ENCODE measurements around the gene COPS2. TPM values are rescaled to one million over a fixed set of nuclear protein-coding genes. Genes with fewer than 3 reads are reported as not detected.
A peak's percentile ranks its signal among the peaks of the same experiment; 100 is the strongest.

Gene COPS2
- total and polyA plus RNA-seq, 2 of the 13 experiments (the other 11 are each of a cell fraction or from before 2014, with no cell fraction given), result 37.8 to 66.3 TPM

- TF ChIP-seq USF2 (IDR thresholded peaks at IDR 0.05; ENCODE audit: low read depth, low read length) (no peak), USF2 (CRISPR knock-in tag; IDR thresholded peaks at IDR 0.05; ENCODE audit: borderline replicate concordance) (no peak), KAT7 (CRISPR knock-in tag; IDR thresholded peaks at IDR 0.05; ENCODE audit: borderline replicate concordance) (no peak), POLR2AphosphoS2 (IDR thresholded peaks at IDR 0.05; ENCODE audit: low read depth, low read length) (no peak), SETDB1 (CRISPR knock-in tag; IDR thresholded peaks at IDR 0.05; ENCODE audit: borderline replicate concordance) (0 out of 2 replicates have a peak, but pooled peaks have one; percentile 41), ZNF639 (CRISPR knock-in tag; conservative IDR thresholded peaks at IDR 0.05) (0 out of 2 replicates have a peak, but pooled peaks have one; percentile 38), ZNF18 (CRISPR knock-in tag; IDR thresholded peaks at IDR 0.05; ENCODE audit: insufficient replicate concordance) (peak; percentile 44), FOXP4 (CRISPR knock-in tag; IDR thresholded peaks at IDR 0.05) (no peak), RERE (CRISPR knock-in tag; IDR thresholded peaks at IDR 0.05; ENCODE audit: low read depth) (no peak), SRSF4 (IDR thresholded peaks at IDR 0.05; ENCODE audit: low read depth, low read length, poor library complexity, severe bottlenecking) (no peak), TFAP4 (IDR thresholded peaks at IDR 0.05; ENCODE audit: borderline replicate concordance, low read depth) (no peak)
Observed at GRCh38 chr15:49169880-49170597, 14.6 kb upstream of the COPS2 start, which contains the start of gene GALK2 (continued).

All from HepG2 (cell line).